Measurements from ENCODE around the gene MACROD1. TPM values are rescaled to one million over a fixed set of nuclear protein-coding genes. Genes with fewer than 3 reads are reported as not detected.
"Not testable (repeated sequence)": the region's sequence is repeated elsewhere in the genome, so short reads cannot be mapped to it uniquely, and the experiment has no call there.

Gene MACROD1
- total RNA-seq, 1 donor from 2014 or later: 61.4 TPM

GRCh38 chr11:64164392-64165312 lies 1.3 kb downstream of the MACROD1 start:
- intact Hi-C loops (cut with DNase I): loop anchor here (10.0 kb wide), 1 partner anchor 1400 kb away; the partner anchor contains the start of gene POLR2G
- peak overlapping the region; percentile 82 for H3K27ac ChIP-seq
- DNase-seq (ENCODE audit: extremely low spot score in 2 of 2): no peak
- H3K4me1 ChIP-seq: peaks cover 30% of the 10 kb centered on the region
- TF ChIP-seq POLR2AphosphoS5 (IDR thresholded peaks at IDR 0.05; ENCODE audit: insufficient read depth in 1 of 2, low read depth in 1 of 2): no peak
- no peaks in the 10 kb centered on the region for H3K27me3 ChIP-seq
- H3K4me3 ChIP-seq: peak overlapping the region; percentile 59 to 65
- no peaks in the 10 kb centered on the region for H3K36me3 ChIP-seq
- no peaks in the 10 kb centered on the region for H3K9me3 ChIP-seq

- no peak overlapping the region for H3K4me3 ChIP-seq
- no peaks in the 10 kb centered on the region for H3K9me3 ChIP-seq
- H3K4me1 ChIP-seq: peaks cover 30% of the 10 kb centered on the region
- no peak for DNase-seq (ENCODE audit: extremely low spot score in 2 of 2)
- H3K27ac ChIP-seq: no peak overlapping the region
- TF ChIP-seq CTCF (IDR thresholded peaks at IDR 0.05): no peak
- no peak for TF ChIP-seq POLR2A (IDR thresholded peaks at IDR 0.05)
- TF ChIP-seq POLR2AphosphoS5 (IDR thresholded peaks at IDR 0.05; ENCODE audit: insufficient read depth in 1 of 2, low read depth in 1 of 2): no peak
- intact Hi-C loops (cut with DNase I): loop anchor here (10.0 kb wide), 1 partner anchor 1399 kb away; the partner anchor contains the start of gene POLR2G
- H3K27me3 ChIP-seq: no peaks in the 10 kb centered on the region
- H3K36me3 ChIP-seq: no peaks in the 10 kb centered on the region
Observed at GRCh38 chr11:64163951-64164350, 2.0 kb downstream of the MACROD1 start.

- H3K4me1 ChIP-seq: peaks cover 30% of the 10 kb centered on the region
- intact Hi-C loops (cut with DNase I): loop anchor here (10.0 kb wide), 1 partner anchor 1398 kb away; the partner anchor contains the start of gene POLR2G
- not testable (repeated sequence) for H3K9me3 ChIP-seq; H3K27me3 ChIP-seq; H3K4me3 ChIP-seq; DNase-seq (ENCODE audit: extremely low spot score in 2 of 2); H3K36me3 ChIP-seq; H3K27ac ChIP-seq
Observed at GRCh38 chr11:64162769-64163168, 3.1 kb downstream of the MACROD1 start.

- H3K4me1 ChIP-seq: peaks cover 15% of the 10 kb centered on the region
- H3K9me3 ChIP-seq: no peaks in the 10 kb centered on the region
- no peaks in the 10 kb centered on the region for H3K27me3 ChIP-seq
- intact Hi-C loops (cut with DNase I): loop anchor here (10.0 kb wide), 1 partner anchor 1396 kb away; the partner anchor contains the start of gene POLR2G
- H3K4me3 ChIP-seq: no peak overlapping the region
- no peak overlapping the region for H3K27ac ChIP-seq
- TF ChIP-seq POLR2A (IDR thresholded peaks at IDR 0.05) (no peak), POLR2AphosphoS5 (IDR thresholded peaks at IDR 0.05; ENCODE audit: insufficient read depth in 1 of 2, low read depth in 1 of 2) (no peak), CTCF (IDR thresholded peaks at IDR 0.05) (no peak)
- H3K36me3 ChIP-seq: no peaks in the 10 kb centered on the region
- no peak for DNase-seq (ENCODE audit: extremely low spot score in 2 of 2)
Observed at GRCh38 chr11:64161037-64161436, 4.9 kb downstream of the MACROD1 start.

GRCh38 chr11:64157631-64158394 lies 8.1 kb downstream of the MACROD1 start:
- TF ChIP-seq POLR2A (IDR thresholded peaks at IDR 0.05): no peak
- TF ChIP-seq CTCF (IDR thresholded peaks at IDR 0.05): no peak
- TF ChIP-seq POLR2AphosphoS5 (IDR thresholded peaks at IDR 0.05; ENCODE audit: insufficient read depth in 1 of 2, low read depth in 1 of 2): no peak
- no peak overlapping the region for H3K4me3 ChIP-seq
- H3K4me1 ChIP-seq: peaks cover 5% of the 10 kb centered on the region
- H3K27ac ChIP-seq: no peak overlapping the region
- no peaks in the 10 kb centered on the region for H3K9me3 ChIP-seq
- H3K36me3 ChIP-seq: no peaks in the 10 kb centered on the region
- no peak for DNase-seq (ENCODE audit: extremely low spot score in 2 of 2)
- intact Hi-C loops (cut with DNase I): loop anchor here (5.0 kb wide), 1 partner anchor 336 kb away; no protein-coding TSS in a partner anchor
- no peaks in the 10 kb centered on the region for H3K27me3 ChIP-seq
